GM19043 (cell line): ENCODE data around the gene CXorf49.
"Not testable (repeated sequence)": the region's sequence is repeated elsewhere in the genome, so short reads cannot be mapped to it uniquely, and the experiment has no call there.

ENCODE experiments used
- ATAC-seq: cut with Tn5 transposase; IDR thresholded peaks from one replicate; pipeline ENCODE4 v1.9.1; 2021; ENCODE audit warnings: low read depth; ENCODE audit not compliant: unreplicated experiment

The CXorf49 gene

GRCh38 chrX:71675636-71676035 is 42.4 kb downstream of the CXorf49 start:
- not testable (repeated sequence) for ATAC-seq

GRCh38 chrX:71671938-71672337 is 46.1 kb downstream of the CXorf49 start:
- no peak for ATAC-seq

- ATAC-seq = no peak
Measured at GRCh38 chrX:71671043-71671780, 46.9 kb downstream of the CXorf49 start.

GRCh38 chrX:71669947-71670346 is 48.1 kb downstream of the CXorf49 start:
- not testable (repeated sequence) for ATAC-seq

GRCh38 chrX:71669492-71669891 is 48.6 kb downstream of the CXorf49 start:
- ATAC-seq = no peak

GRCh38 chrX:71668248-71668595 is 49.9 kb downstream of the CXorf49 start:
- no peak for ATAC-seq

- ATAC-seq = no peak
Measured at GRCh38 chrX:71667328-71668247, 50.5 kb downstream of the CXorf49 start, which contains the start of gene LOC101059915. Gene LOC101059915, plus strand, starts transcription at chrX:71667546.

GRCh38 chrX:71666240-71667223 is 51.6 kb downstream of the CXorf49 start:
- ATAC-seq = no peak

GRCh38 chrX:71665747-71666146 is 52.3 kb downstream of the CXorf49 start:
- ATAC-seq = no peak

GRCh38 chrX:71664889-71665491 is 53.1 kb downstream of the CXorf49 start:
- ATAC-seq = no peak
